Measurements from ENCODE around the gene EEF1E1. TPM values are rescaled to one million over a fixed set of nuclear protein-coding genes. Genes with fewer than 3 reads are reported as not detected.
A peak's percentile ranks its signal among the peaks of the same experiment; 100 is the strongest.

The EEF1E1 gene
- total RNA-seq, 1 donor, result 66.1 TPM

DNA sequence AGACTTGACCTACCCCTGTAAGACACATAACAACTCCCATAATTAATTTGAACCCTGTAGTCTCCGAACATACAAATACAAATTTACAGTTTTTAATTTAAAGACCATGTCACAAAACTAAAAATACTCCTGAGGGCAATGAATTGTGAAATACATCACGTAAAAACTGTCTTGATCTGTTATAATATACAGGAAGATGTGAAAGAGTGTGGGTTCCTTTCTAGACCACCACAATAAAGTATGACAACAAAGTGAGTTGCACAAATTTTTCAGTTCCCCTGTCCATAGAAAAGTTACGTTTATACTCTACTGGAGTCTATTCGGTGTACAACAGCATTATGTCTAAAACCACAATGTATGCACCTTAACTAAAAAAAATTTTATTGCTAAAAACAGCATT lies 27.2 kb downstream of the EEF1E1 start:
- H3K4me3 ChIP-seq (ENCODE audit: low read depth, low read length), result no peak overlapping the region
- DNase-seq (ENCODE audit: low read depth), result no peak
- no peak for TF ChIP-seq CTCF (IDR thresholded peaks at IDR 0.05; ENCODE audit: insufficient read depth, low read length)

GRCh38 chr6:8074213-8074612 lies 28.1 kb downstream of the EEF1E1 start:
- no peak for TF ChIP-seq CTCF (IDR thresholded peaks at IDR 0.05; ENCODE audit: insufficient read depth, low read length)
- H3K4me3 ChIP-seq (ENCODE audit: low read depth, low read length), result no peak overlapping the region
- peak; percentile 77 for DNase-seq (ENCODE audit: low read depth)

GRCh38 chr6:8073758-8074157 lies 28.6 kb downstream of the EEF1E1 start:
- no peak for DNase-seq (ENCODE audit: low read depth)
- TF ChIP-seq CTCF (IDR thresholded peaks at IDR 0.05; ENCODE audit: insufficient read depth, low read length), result no peak
- no peak overlapping the region for H3K4me3 ChIP-seq (ENCODE audit: low read depth, low read length)

GRCh38 chr6:8070718-8071117 lies 31.6 kb downstream of the EEF1E1 start:
- TF ChIP-seq CTCF (IDR thresholded peaks at IDR 0.05; ENCODE audit: insufficient read depth, low read length), result no peak
- DNase-seq (ENCODE audit: low read depth), result no peak
- no peak overlapping the region for H3K4me3 ChIP-seq (ENCODE audit: low read depth, low read length)

- no peak overlapping the region for H3K4me3 ChIP-seq (ENCODE audit: low read depth, low read length)
- no peak for DNase-seq (ENCODE audit: low read depth)
- no peak for TF ChIP-seq CTCF (IDR thresholded peaks at IDR 0.05; ENCODE audit: insufficient read depth, low read length)
Observed at GRCh38 chr6:8069631-8070284, 32.6 kb downstream of the EEF1E1 start.

DNA sequence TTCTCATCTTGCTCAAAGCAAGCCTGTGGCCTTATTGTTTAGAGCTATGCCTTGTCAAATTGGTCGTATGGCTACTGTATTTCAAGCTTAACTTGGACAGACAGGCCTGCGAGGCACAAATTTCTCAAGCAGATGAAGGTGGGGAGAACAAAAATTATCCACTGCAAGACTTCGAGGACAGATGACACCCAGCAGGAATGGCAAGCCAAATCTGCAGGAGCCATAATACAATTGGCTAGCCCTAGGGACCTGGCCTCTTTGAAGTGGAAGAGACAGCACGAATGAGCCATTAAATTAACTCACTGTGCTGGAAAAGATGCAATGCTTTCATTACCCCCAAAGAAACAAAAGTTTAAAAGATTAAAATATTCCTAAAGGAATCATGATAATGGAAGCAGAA lies 33.2 kb downstream of the EEF1E1 start:
- no peak for DNase-seq (ENCODE audit: low read depth)
- no peak for TF ChIP-seq CTCF (IDR thresholded peaks at IDR 0.05; ENCODE audit: insufficient read depth, low read length)
- H3K4me3 ChIP-seq (ENCODE audit: low read depth, low read length), result no peak overlapping the region

DNA sequence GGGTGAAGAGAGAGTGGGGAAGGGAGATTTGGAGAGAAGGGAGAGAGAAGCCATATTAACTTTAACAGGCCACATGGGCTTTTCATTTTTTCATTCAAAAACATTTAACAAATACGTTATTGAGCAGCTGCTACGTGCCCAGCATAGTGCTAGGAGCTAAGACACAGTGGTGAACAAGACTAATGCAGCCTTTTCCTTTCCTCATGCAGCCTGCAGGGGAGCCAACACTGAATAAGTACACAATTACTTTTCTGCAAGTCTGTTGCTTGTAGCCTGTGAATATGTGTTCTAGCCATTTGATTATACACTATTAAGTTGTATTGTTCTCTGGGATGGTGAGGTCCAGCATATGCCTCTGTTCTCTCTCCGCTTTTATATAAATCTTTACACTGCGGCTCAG lies 36.2 kb downstream of the EEF1E1 start:
- no peak overlapping the region for H3K4me3 ChIP-seq (ENCODE audit: low read depth, low read length)

More for the DNA sequence above, 36.2 kb downstream of the EEF1E1 start:
- no peak for DNase-seq (ENCODE audit: low read depth)
- TF ChIP-seq CTCF (IDR thresholded peaks at IDR 0.05; ENCODE audit: insufficient read depth, low read length), result no peak

Measured in fibroblast of the aortic adventitia (primary cell).